ENCODE measurements around the gene MPZL2. TPM values are rescaled to one million over a fixed set of nuclear protein-coding genes. Genes with fewer than 3 reads are reported as not detected.
A peak's percentile ranks its signal among the peaks of the same experiment; 100 is the strongest.

MPZL2 gene
- total RNA-seq, 1 experiment from 2014 or later = 13.6 TPM

GRCh38 chr11:118283756-118284350 is 19.8 kb upstream of the MPZL2 start:
- DNase-seq (ENCODE audit: low read depth) = no peak

DNA sequence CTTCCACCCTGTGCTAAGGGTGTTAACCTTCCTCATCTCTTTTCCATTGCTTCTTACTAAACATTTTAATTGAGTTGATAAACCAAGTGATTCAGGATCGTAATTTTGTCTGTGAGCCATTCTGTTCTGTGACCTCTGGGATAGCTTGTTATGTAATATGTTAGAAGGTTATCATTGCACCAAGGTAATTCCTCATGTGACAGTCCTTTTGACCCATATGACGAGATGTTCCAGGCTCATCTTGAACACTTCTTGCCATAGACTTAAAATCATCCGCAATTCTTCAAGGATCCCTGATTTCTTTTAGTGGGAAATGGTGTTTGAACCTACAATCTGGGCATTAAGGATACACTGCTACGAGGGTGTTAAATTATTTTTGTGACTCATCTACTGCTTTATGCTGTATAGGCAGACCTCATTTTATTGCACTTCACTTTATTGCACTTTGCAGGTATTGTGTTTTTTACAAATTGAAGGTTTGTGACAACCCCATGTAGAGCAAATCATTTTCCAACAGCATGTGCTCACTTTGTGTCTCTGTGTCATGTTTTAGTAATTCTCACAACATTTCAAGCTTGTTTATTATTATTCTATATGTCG is 19.0 kb upstream of the MPZL2 start:
- no peak for DNase-seq (ENCODE audit: low read depth)

DNA sequence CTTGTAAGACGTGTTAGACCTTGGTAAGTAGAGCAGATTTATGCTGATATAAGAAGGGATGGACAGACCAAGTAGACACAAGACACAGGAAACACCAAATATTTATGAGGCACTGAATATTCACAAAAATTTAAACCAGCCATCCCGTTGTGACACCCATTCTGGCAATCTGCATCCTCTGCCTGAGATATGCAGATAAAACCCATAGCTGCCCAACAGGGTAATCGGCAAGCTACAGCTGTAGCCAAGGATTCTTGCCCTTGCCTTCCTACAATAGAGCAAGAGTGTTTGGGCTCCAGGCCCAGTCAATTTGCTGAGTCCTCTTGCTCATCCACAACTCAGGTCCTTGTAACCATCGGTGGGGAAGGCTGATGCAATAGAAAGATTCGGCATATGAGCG is 18.5 kb upstream of the MPZL2 start:
- no peak for DNase-seq (ENCODE audit: low read depth)

- DNase-seq (ENCODE audit: low read depth) = no peak
Observed at GRCh38 chr11:118281284-118281683, 17.2 kb upstream of the MPZL2 start.

GRCh38 chr11:118277312-118277711 is 13.2 kb upstream of the MPZL2 start:
- peak; percentile 84 for DNase-seq (ENCODE audit: low read depth)

- DNase-seq (ENCODE audit: low read depth) = no peak
Observed at GRCh38 chr11:118276422-118276821, 12.3 kb upstream of the MPZL2 start.

GRCh38 chr11:118275176-118275575 is 11.1 kb upstream of the MPZL2 start:
- DNase-seq (ENCODE audit: low read depth) = peak; percentile 97

DNA sequence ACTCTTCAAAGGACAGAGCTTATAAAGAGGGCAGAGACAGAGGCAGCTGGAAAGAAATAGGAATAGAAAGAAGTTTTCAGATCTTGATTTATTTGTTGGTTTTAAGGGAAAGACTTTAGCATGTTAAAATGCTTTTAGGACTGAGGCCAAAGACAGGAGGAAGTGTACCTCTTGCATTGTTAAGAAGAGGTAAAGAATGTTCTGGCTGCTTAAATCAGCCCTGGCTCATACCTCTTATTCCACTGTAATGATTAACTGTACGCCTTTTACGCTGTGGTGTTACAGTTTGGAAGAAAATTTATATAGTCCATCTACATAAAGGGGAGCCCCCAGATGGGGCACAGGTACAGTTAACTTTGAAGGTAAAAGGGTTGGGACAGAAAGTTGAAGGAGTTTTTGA is 10.1 kb upstream of the MPZL2 start:
- DNase-seq (ENCODE audit: low read depth) = peak; percentile 69

DNA sequence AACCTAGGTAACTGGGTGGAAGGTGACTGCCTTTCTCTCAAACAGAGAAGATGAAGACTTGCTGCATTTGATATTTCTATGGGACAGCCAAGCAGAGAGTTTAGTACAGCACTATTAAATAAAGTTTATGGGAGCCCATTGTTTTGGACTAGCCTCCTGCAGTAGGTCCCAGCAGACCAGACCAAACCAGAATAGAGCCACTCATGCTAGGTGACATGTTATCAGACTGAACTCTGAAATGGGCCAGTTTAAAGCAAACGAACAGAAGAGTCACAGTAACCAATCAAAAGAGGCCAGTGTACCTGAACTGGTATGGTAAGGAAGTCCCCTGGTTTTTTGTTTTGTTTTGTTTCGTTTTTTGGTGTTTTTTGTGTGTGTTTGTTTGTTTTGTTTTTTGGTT is 7.9 kb upstream of the MPZL2 start:
- no peak for DNase-seq (ENCODE audit: low read depth)

DNA sequence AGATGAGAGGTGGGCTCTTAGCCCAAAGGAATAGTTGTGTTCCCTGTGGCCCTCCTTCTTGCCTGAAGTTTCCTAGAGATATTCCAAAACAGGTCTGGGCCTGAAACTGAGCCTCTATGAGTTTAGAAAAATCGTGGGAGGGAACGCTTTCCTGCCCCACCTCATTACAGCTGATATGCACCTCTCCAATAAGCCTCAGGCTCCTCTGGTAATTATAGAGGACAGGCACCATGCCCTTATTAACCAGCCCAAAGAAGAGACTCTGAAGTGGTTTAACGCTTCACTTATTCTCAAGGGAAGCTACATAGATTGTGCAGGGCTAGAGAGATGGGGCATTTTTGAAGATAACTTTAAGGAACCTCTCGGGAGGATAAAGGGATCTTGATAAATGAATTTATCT is 3.4 kb upstream of the MPZL2 start:
- no peak for DNase-seq (ENCODE audit: low read depth)

DNA sequence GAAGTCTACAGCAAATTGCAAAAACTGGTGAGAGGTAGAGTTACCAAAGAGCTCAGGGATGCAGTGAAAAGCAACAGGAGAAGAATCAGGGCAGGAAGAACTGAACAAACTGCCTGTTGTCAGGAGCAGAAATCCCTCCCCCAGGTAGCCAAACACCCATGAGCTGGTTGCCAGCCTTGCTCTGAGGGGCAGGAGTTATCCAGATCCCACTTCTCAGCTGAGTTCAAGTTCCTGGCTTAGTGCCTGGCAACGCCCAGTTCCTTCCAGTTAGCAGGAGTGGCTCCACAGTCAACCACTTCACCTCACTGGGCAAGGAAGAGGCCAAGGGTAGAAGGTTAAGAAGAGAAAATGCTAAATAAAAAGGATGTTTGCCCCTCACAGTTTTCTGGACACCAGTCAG is 1.9 kb upstream of the MPZL2 start:
- peak; percentile 40 for DNase-seq (ENCODE audit: low read depth)

GRCh38 chr11:118264569-118265465 is 720 bp upstream of the MPZL2 start:
- DNase-seq (ENCODE audit: low read depth) = no peak

- DNase-seq (ENCODE audit: low read depth) = no peak
Observed at GRCh38 chr11:118263112-118263511, 985 bp downstream of the MPZL2 start.

GRCh38 chr11:118260353-118260752 is 3.7 kb downstream of the MPZL2 start:
- DNase-seq (ENCODE audit: low read depth) = no peak

DNA sequence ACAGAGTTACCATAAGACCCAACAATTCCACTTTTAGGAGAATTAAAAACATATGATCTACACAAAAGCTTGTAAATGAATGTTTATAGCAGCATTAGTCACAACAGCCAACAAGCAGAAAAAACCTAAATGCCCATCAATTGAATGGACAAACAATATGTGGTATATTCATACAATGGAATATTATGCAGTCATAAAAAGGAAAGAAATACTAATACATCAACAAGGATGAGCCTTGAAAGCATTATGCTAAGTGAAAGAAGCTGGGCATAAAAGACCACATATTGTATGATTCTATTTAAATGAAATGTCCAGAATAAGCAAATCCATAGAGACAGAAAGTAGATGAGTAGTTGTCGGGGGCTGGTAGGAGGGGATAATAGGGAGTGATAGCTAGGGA is 5.0 kb downstream of the MPZL2 start:
- DNase-seq (ENCODE audit: low read depth) = no peak

DNA sequence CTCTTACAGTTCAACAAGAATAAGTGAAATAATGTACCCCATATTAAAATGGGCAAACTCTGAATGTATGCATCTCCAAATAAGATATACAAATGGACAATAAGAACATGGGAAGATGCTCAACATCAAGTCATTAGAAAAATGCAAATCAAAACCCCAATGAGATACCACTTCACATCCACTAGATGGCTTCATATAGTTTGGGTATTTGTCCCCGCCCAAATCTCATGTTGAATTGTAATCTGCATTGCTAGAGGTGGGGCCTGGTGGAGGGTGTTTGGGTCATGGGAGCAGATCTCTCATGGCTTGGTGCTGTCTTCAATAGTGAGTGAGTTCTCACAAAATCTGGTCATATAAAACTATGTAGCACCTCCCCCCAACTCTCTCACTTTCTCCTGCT is 5.7 kb downstream of the MPZL2 start:
- DNase-seq (ENCODE audit: low read depth) = peak; percentile 28

DNA sequence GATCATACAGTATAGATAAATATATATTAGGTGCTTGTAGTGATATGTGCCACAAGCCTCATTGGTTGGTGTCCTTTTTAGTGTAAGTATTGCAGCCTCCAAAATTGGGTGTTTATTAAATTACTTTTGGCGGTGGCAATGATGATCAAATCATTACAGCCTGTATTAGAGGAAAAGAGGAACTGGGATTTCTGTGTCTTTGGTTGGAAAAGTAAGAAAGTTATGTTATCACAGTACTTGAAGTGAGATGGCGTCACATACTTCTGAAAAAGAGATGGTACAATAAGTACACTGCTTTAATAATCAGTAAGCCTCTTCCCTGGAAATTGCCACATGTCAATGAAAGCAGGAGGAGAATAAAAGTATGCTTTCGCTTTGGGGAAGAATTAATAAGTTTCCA is 11.4 kb downstream of the MPZL2 start:
- DNase-seq (ENCODE audit: low read depth) = no peak

- peak; percentile 91 for DNase-seq (ENCODE audit: low read depth)
Observed at GRCh38 chr11:118251858-118252652, 12.0 kb downstream of the MPZL2 start, which contains the start of gene MPZL3. MPZL3 (minus strand) TSS chr11:118252365; CDS start chr11:118252294, 71 bp downstream.

- DNase-seq (ENCODE audit: low read depth) = peak; percentile 71
Observed at GRCh38 chr11:118247041-118247440, 17.1 kb downstream of the MPZL2 start.

DNA sequence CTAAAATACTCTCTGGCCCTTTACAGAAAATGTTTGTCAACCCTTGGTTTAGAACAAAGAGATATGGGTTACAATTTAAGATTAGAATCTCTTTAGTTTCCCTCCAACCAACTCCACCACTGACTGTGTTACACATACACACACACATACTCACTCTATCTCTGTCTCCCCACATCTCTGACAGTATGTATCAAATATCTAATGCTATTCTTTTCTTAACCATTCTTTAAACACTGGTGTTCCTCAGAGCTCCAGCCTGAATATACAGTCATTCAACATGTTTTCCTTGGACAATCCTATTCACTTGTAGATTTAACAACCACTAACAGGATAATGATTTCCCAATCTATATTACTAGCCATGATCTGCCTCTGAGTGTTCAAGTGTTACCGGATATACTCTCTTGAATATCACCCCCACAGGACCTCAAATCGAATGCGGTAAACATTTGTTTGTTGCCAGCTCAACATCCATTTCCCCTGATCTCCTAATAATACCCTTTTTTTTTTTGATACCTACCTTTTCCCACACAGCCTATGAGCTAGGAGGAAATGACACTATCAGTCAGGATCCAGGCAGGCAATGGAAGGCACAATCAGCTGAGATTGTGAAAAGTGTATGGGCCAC is 18.0 kb downstream of the MPZL2 start:
- DNase-seq (ENCODE audit: low read depth) = no peak

GRCh38 chr11:118243993-118244762 is 19.9 kb downstream of the MPZL2 start:
- no peak for DNase-seq (ENCODE audit: low read depth)
